Measurements from ENCODE around the gene TIRAP.

TIRAP gene

GRCh38 chr11:126331286-126331685, 48.4 kb downstream of the TIRAP start:
- Histone ChIP-seq H3K79me2 (ENCODE audit: low read length) (peaks cover 74% of the 10 kb centered on the region), H3F3A (ENCODE audit: insufficient read depth, low read length) (no peaks in the 10 kb centered on the region), H2AFZ (ENCODE audit: low read length) (no peak overlapping the region), H3K9ac (ENCODE audit: low read length) (no peak overlapping the region), H3K36me3 (replicated peaks; ENCODE audit: insufficient read depth, low read length) (0 out of 2 replicates have a peak, but pooled peaks cover 2% of the 10 kb centered on the region), H4K20me1 (ENCODE audit: insufficient read depth, low read length) (no peaks in the 10 kb centered on the region), H3K27me3 (replicated peaks; ENCODE audit: insufficient read depth, low read length) (no peaks in the 10 kb centered on the region), H3K27ac (ENCODE audit: low read length) (no peak overlapping the region), H3K4me3 (ENCODE audit: low read length) (no peak overlapping the region), H3K9me3 (replicated peaks; ENCODE audit: insufficient read depth, low read length) (no peaks in the 10 kb centered on the region), H3K4me1 (ENCODE audit: low read length) (no peaks in the 10 kb centered on the region), H3K4me2 (ENCODE audit: low read depth, low read length) (no peak overlapping the region), H3K9me2 (replicated peaks; ENCODE audit: insufficient read depth, low read length) (no peaks in the 10 kb centered on the region)
- DNase-seq, result no peak
- no peak for TF ChIP-seq CTCF (IDR thresholded peaks at IDR 0.05; ENCODE audit: low read length)
- no peak for TF ChIP-seq EZH2phosphoT487 (IDR thresholded peaks at IDR 0.05; ENCODE audit: low read length)
- no peak for TF ChIP-seq EZH2 (optimal IDR thresholded peaks at IDR 0.05; ENCODE audit: low read depth, low read length)

GRCh38 chr11:126332221-126332711, 49.4 kb downstream of the TIRAP start:
- H3K27ac ChIP-seq (ENCODE audit: low read length), result no peak overlapping the region
- H3F3A ChIP-seq (ENCODE audit: insufficient read depth, low read length), result no peaks in the 10 kb centered on the region
- DNase-seq, result no peak
- TF ChIP-seq EZH2phosphoT487 (IDR thresholded peaks at IDR 0.05; ENCODE audit: low read length), result no peak
- TF ChIP-seq CTCF (IDR thresholded peaks at IDR 0.05; ENCODE audit: low read length), result no peak
- TF ChIP-seq EZH2 (optimal IDR thresholded peaks at IDR 0.05; ENCODE audit: low read depth, low read length), result no peak
- no peaks in the 10 kb centered on the region for H4K20me1 ChIP-seq (ENCODE audit: insufficient read depth, low read length)
- no peak overlapping the region for H3K9ac ChIP-seq (ENCODE audit: low read length)
- no peak overlapping the region for H3K4me3 ChIP-seq (ENCODE audit: low read length)
- no peaks in the 10 kb centered on the region for H3K4me1 ChIP-seq (ENCODE audit: low read length)
- no peak overlapping the region for H2AFZ ChIP-seq (ENCODE audit: low read length)
- H3K9me3 ChIP-seq (replicated peaks; ENCODE audit: insufficient read depth, low read length), result no peaks in the 10 kb centered on the region
- H3K27me3 ChIP-seq (replicated peaks; ENCODE audit: insufficient read depth, low read length), result no peaks in the 10 kb centered on the region
- H3K4me2 ChIP-seq (ENCODE audit: low read depth, low read length), result no peak overlapping the region
- 0 out of 2 replicates have a peak, but pooled peaks cover 2% of the 10 kb centered on the region for H3K36me3 ChIP-seq (replicated peaks; ENCODE audit: insufficient read depth, low read length)
- no peaks in the 10 kb centered on the region for H3K9me2 ChIP-seq (replicated peaks; ENCODE audit: insufficient read depth, low read length)
- peaks cover 73% of the 10 kb centered on the region for H3K79me2 ChIP-seq (ENCODE audit: low read length)

- no peaks in the 10 kb centered on the region for H3K9me2 ChIP-seq (replicated peaks; ENCODE audit: insufficient read depth, low read length)
- H4K20me1 ChIP-seq (ENCODE audit: insufficient read depth, low read length), result no peaks in the 10 kb centered on the region
- no peak overlapping the region for H3K27ac ChIP-seq (ENCODE audit: low read length)
- no peak for DNase-seq
- H2AFZ ChIP-seq (ENCODE audit: low read length), result no peak overlapping the region
- H3K27me3 ChIP-seq (replicated peaks; ENCODE audit: insufficient read depth, low read length), result no peaks in the 10 kb centered on the region
- no peak for TF ChIP-seq CTCF (IDR thresholded peaks at IDR 0.05; ENCODE audit: low read length)
- TF ChIP-seq EZH2 (optimal IDR thresholded peaks at IDR 0.05; ENCODE audit: low read depth, low read length), result no peak
- TF ChIP-seq EZH2phosphoT487 (IDR thresholded peaks at IDR 0.05; ENCODE audit: low read length), result no peak
- H3K9ac ChIP-seq (ENCODE audit: low read length), result no peak overlapping the region
- H3K4me1 ChIP-seq (ENCODE audit: low read length), result no peaks in the 10 kb centered on the region
- no peaks in the 10 kb centered on the region for H3F3A ChIP-seq (ENCODE audit: insufficient read depth, low read length)
- H3K4me3 ChIP-seq (ENCODE audit: low read length), result no peak overlapping the region
- H3K36me3 ChIP-seq (replicated peaks; ENCODE audit: insufficient read depth, low read length), result 0 out of 2 replicates have a peak, but pooled peaks cover 2% of the 10 kb centered on the region
- no peaks in the 10 kb centered on the region for H3K9me3 ChIP-seq (replicated peaks; ENCODE audit: insufficient read depth, low read length)
- H3K4me2 ChIP-seq (ENCODE audit: low read depth, low read length), result no peak overlapping the region
- peaks cover 64% of the 10 kb centered on the region for H3K79me2 ChIP-seq (ENCODE audit: low read length)
These were observed 50.2 kb downstream of the TIRAP start for GRCh38 chr11:126333142-126333541.

Measured in MM.1S (cell line).